Renal cortex interstitium (tissue), 11 donors: ENCODE results near the gene ZNG1A. TPM values are rescaled to one million over a fixed set of nuclear protein-coding genes. Genes with fewer than 3 reads are reported as not detected.
"Not testable (repeated sequence)": the region's sequence is repeated elsewhere in the genome, so short reads cannot be mapped to it uniquely, and the experiment has no call there.

Experiments
- DNase-seq, 11 donors: peaks; one replicate each; pipeline ENCODE4 v3.0.0-alpha.2; 2013; ENCODE audit warnings: low read depth in 9 of 11, low spot score in 4 of 11; ENCODE audit errors: extremely low read depth in 1 of 11
- polyA plus RNA-seq, 3 donors: library from polyadenylated mRNA; unstranded; fragments of 120-200 nt; gene quantifications; one replicate each; pipeline ENCODE4 v1.2.1, GENCODE V29; 2013; ENCODE audit not compliant: insufficient read length in 3 of 3

The ZNG1A gene
- polyA plus RNA-seq, 3 donors, result 52.3 to 97.2 (median 83.4) TPM

DNA sequence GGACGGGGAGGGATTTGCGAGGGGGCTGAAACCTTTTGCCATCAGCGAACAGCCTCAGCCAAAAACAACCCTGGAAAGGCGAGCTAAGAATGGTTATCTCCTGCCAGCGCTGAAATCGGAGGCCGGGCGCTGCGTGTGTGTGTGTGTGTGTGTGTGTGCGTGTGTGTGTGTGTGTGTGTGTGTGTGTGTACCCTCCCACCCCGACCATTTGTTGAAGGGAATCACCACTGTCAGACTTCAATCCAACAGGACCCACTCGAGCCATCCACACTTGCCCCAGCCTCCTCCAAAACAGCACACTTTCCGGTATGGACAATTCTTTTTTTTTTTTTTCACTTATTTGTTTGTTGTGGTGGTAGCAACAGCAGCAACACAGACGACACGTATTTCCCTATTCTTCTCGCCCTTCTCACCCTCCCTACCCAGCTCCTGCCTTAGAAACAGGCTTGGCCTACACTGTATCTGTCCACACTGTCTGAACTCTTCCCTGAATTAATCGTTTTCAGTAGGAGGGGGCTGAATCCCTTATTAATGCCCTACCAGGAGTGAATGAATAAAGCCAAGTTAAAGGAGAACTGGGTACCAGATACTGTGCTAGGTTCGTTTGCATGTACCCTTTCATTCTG is 104.8 kb downstream of the ZNG1A start:
- not testable (repeated sequence) for DNase-seq

DNA sequence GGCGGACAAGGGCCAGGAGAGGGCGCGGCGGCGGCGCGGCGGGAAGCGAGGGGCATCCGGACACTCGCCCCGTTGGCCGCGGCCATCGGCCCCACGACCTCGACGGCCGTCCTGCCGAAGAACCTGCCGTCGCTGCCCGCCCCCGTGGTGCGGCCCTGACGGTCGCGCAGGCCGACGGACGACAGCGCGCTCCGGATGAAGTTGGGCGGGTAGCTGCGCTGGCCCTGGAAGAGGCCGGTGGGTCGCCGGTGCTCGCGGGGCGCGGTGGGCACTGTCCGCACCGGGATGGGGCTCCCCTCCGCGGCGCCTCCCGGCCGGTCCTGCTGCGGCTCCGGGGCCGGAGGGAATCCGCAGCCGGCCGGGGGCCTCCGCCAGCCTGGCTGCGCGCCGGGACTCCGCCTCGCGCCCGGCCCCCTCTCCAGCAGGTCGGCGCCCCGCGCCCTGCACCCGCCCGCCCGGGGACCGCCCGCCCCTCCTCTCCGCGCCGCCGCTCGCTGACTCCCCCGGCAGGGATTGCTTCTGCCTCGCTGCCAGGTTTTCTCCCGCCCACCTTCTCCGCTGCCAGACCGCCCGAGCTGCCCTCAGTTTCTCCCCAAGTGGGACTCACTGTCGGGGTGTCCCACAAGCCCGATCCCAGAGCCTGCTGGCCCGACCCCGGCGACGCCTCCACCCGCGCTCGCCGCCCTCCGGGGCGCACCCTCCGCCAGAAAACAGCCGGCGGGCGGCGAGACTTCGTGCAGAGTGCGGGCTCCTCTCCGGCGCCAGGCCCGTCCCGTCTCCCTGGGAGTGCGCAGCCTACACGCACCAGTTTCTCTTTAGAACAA is 105.6 kb downstream of the ZNG1A start:
- peak in 2 of 11 donors; percentile 4 to 15 for DNase-seq

Other genes starting within 250 kb of the ZNG1A start
- gene WASHC1, start 149.6 kb downstream of the ZNG1A start, polyA plus RNA-seq, result 10 to 100 TPM; 22.0 to 24.2 (median 24.0) TPM
- gene FOXD4, start 60.6 kb downstream of the ZNG1A start, polyA plus RNA-seq, result under 1 TPM; 0.24 to 0.76 (median 0.62) TPM
- gene DOCK8, start 35.8 kb upstream of the ZNG1A start, polyA plus RNA-seq, result 10 to 100 TPM; 10.3 to 13.6 (median 12.6) TPM